HG02852 (cell line): Measurements from ENCODE around the gene ATG2A.

Experiments
- ATAC-seq: cut with Tn5 transposase; IDR thresholded peaks from one replicate; pipeline ENCODE4 v1.9.1; 2021; ENCODE audit warnings: mild to moderate bottlenecking, moderate library complexity; ENCODE audit not compliant: unreplicated experiment

Gene ATG2A

GRCh38 chr11:64905516-64906313 lies 11.3 kb downstream of the ATG2A start:
- ATAC-seq, result no peak

- no peak for ATAC-seq
These were observed 13.6 kb downstream of the ATG2A start for GRCh38 chr11:64903291-64903833.

- no peak for ATAC-seq
These were observed 14.7 kb downstream of the ATG2A start for GRCh38 chr11:64902102-64902900.

- ATAC-seq, result no peak
These were observed 16.2 kb downstream of the ATG2A start for GRCh38 chr11:64900774-64901173.

GRCh38 chr11:64900263-64900678 lies 16.7 kb downstream of the ATG2A start:
- ATAC-seq, result no peak

GRCh38 chr11:64898541-64898940 lies 18.5 kb downstream of the ATG2A start:
- no peak for ATAC-seq

- ATAC-seq, result no peak
These were observed 18.9 kb downstream of the ATG2A start for GRCh38 chr11:64898076-64898445.

GRCh38 chr11:64897381-64898075 lies 19.5 kb downstream of the ATG2A start:
- no peak for ATAC-seq

GRCh38 chr11:64896448-64897022 lies 20.5 kb downstream of the ATG2A start:
- ATAC-seq, result no peak

- no peak for ATAC-seq
These were observed 22.1 kb downstream of the ATG2A start for GRCh38 chr11:64894812-64895452.

- peak; percentile 48 for ATAC-seq
These were observed 22.8 kb downstream of the ATG2A start for GRCh38 chr11:64894070-64894811.

- ATAC-seq, result no peak
These were observed 23.6 kb downstream of the ATG2A start for GRCh38 chr11:64893194-64894069.

- no peak for ATAC-seq
These were observed 24.2 kb downstream of the ATG2A start for GRCh38 chr11:64892838-64893193.

- no peak for ATAC-seq
These were observed 24.6 kb downstream of the ATG2A start for GRCh38 chr11:64892411-64892831.

GRCh38 chr11:64891880-64892279 lies 25.1 kb downstream of the ATG2A start:
- no peak for ATAC-seq

GRCh38 chr11:64891215-64891848 lies 25.7 kb downstream of the ATG2A start:
- no peak for ATAC-seq

GRCh38 chr11:64890522-64890939 lies 26.5 kb downstream of the ATG2A start:
- ATAC-seq, result no peak
